Prostate gland (tissue), 2 donors: ENCODE results near the gene PSMF1. TPM values are rescaled to one million over a fixed set of nuclear protein-coding genes. Genes with fewer than 3 reads are reported as not detected.
"Not testable (repeated sequence)": the region's sequence is repeated elsewhere in the genome, so short reads cannot be mapped to it uniquely, and the experiment has no call there.

ENCODE experiments used
- DNase-seq: peaks from one replicate; pipeline ENCODE4 v3.0.0-alpha.2; 2019; ENCODE audit warnings: low spot score
- H3K27ac ChIP-seq, 2 donors: fragments of 200-600 bp; sonication (generic); 2 replicates each; pipeline ENCODE4 v1.5.1; 2017 to 2019
- H3K27me3 ChIP-seq: fragments of 200-600 bp; sonication (generic); replicated peaks from 2 replicates; pipeline ENCODE4 v1.5.1; 2019; ENCODE audit not compliant: insufficient read depth
- H3K36me3 ChIP-seq, 2 donors: fragments of 200-600 bp; sonication (generic); 1 replicate in 1 of 2; 2 replicates in 1 of 2; pipeline versions ENCODE4 v1.5.1 to v1.8.1; 2017 to 2019
- H3K4me1 ChIP-seq: fragments of 200-600 bp; sonication (generic); replicated peaks from 2 replicates; pipeline ENCODE4 v1.5.1; 2019
- H3K4me3 ChIP-seq, 2 donors: fragments of 200-600 bp; sonication (generic); 2 replicates each; pipeline ENCODE4 v1.5.1; 2017 to 2019
- H3K9me3 ChIP-seq: fragments of 200-600 bp; sonication (generic); 2 replicates; pipeline ENCODE4 v1.5.1; 2017
- CTCF ChIP-seq, 4 experiments: fragments of 200-600 bp in 2 of 4; fragments of 450-650 bp in 2 of 4; sonication (generic) in 2 of 4; IDR thresholded peaks; 1 replicate in 3 of 4; 2 replicates in 1 of 4; pipeline ENCODE4 v1.5.1; 2016 to 2019; ENCODE audit warnings: antibody characterized with exemption in 4 of 4, mild to moderate bottlenecking in 2 of 4, moderate library complexity in 2 of 4
- POLR2A ChIP-seq: fragments of 450-650 bp; IDR thresholded peaks from one replicate; pipeline ENCODE4 v1.6.1; 2016; ENCODE audit warnings: antibody characterized with exemption, mild to moderate bottlenecking
- POLR2AphosphoS5 ChIP-seq: sonication (generic); formaldehyde crosslinking; IDR thresholded peaks from one replicate; pipeline ENCODE4 v1.6.1; 2017; ENCODE audit warnings: antibody characterized with exemption
- WGBS: methylation state at CpG from one replicate; pipeline ENCODE4 v1.1.5; 2018; 5-methylcytosine and 5-hydroxymethylcytosine counted together
- intact Hi-C: fragments of 100-400 bp; cut with DNase I; formaldehyde crosslinking; loops from one replicate; pipeline ENCODE4 v1.14.2; 2022
- total RNA-seq, 2 donors: library from RNA; depleted of rRNA; stranded (reverse); fragments of >200 nt; gene quantifications; one replicate each; pipeline ENCODE4 v1.1.0, GENCODE V29; 2016

The PSMF1 gene
- total RNA-seq, 2 donors from 2014 or later = 76.8 to 282 TPM

GRCh38 chr20:1214838-1215261 lies 96.4 kb downstream of the PSMF1 start:
- H3K4me1 ChIP-seq = no peaks in the 10 kb centered on the region
- H3K27me3 ChIP-seq = no peaks in the 10 kb centered on the region
- DNase-seq = no peak
- intact Hi-C loops = loop anchor here (10.0 kb wide), 1 partner anchor 400 kb away; no protein-coding TSS in a partner anchor
- WGBS = 61% methylated on average over 4 of the region's 4 CpGs
- no peaks in the 10 kb centered on the region for H3K9me3 ChIP-seq
- no peak for TF ChIP-seq POLR2A
- no peak for TF ChIP-seq POLR2AphosphoS5
- TF ChIP-seq CTCF (IDR thresholded peaks at IDR 0.05) = no peak
- H3K4me3 ChIP-seq = no peak overlapping the region
- no peak overlapping the region for H3K27ac ChIP-seq
- no peaks in the 10 kb centered on the region for H3K36me3 ChIP-seq

- H3K27me3 ChIP-seq = no peaks in the 10 kb centered on the region
- no peak overlapping the region for H3K4me3 ChIP-seq
- intact Hi-C loops = loop anchor here (10.0 kb wide), 1 partner anchor 401 kb away; no protein-coding TSS in a partner anchor
- no peak overlapping the region for H3K27ac ChIP-seq
- no peak for TF ChIP-seq CTCF (IDR thresholded peaks at IDR 0.05)
- WGBS = 73% methylated on average over 11 of the region's 11 CpGs
- no peaks in the 10 kb centered on the region for H3K4me1 ChIP-seq
- H3K9me3 ChIP-seq = no peaks in the 10 kb centered on the region
- no peak for DNase-seq
- H3K36me3 ChIP-seq = no peaks in the 10 kb centered on the region
Observed at GRCh38 chr20:1215386-1216170, 97.2 kb downstream of the PSMF1 start.

- not testable (repeated sequence) for H3K27me3 ChIP-seq, DNase-seq, H3K27ac ChIP-seq, H3K4me1 ChIP-seq, H3K9me3 ChIP-seq, H3K4me3 ChIP-seq, H3K36me3 ChIP-seq
- 68% methylated on average over 19 of the region's 19 CpGs for WGBS
- intact Hi-C loops = loop anchor here (10.0 kb wide), 1 partner anchor 402 kb away; no protein-coding TSS in a partner anchor
Observed at GRCh38 chr20:1216527-1217427, 98.4 kb downstream of the PSMF1 start.

Other genes with a start within 250 kb of the PSMF1 start
- gene ANGPT4, start 202.3 kb upstream of the PSMF1 start, total RNA-seq = 1 to 10 TPM in 1 of 2 donors, under 1 TPM in 1; 0.27 to 1.2 TPM
- 1 to 10 TPM in 1 of 2 donors, not detected in 1; 1.8 TPM for gene RSPO4, start 116.3 kb upstream of the PSMF1 start, total RNA-seq
- 1 to 10 TPM in 1 of 2 donors, under 1 TPM in 1; 0.59 to 3.6 TPM for gene TMEM74B, start 66.4 kb downstream of the PSMF1 start, total RNA-seq
- not detected for gene C20orf202, start 84.9 kb downstream of the PSMF1 start, total RNA-seq
- 1 to 10 TPM in 1 of 2 donors, not detected in 1; 3.0 TPM for gene RAD21L1, start 107.4 kb downstream of the PSMF1 start, total RNA-seq
- 10 to 100 TPM in 1 of 2 donors, 1 to 10 TPM in 1; 4.5 to 12.3 TPM for gene SNPH, start 147.7 kb downstream of the PSMF1 start, total RNA-seq
- gene SDCBP2, start 210.5 kb downstream of the PSMF1 start, total RNA-seq = 1 to 10 TPM; 4.0 to 7.3 TPM